Stomach (tissue), 9 donors: ENCODE measurements around the gene MBNL3. TPM values are rescaled to one million over a fixed set of nuclear protein-coding genes. Genes with fewer than 3 reads are reported as not detected.

Experiments used
- DNase-seq, 2 donors: peaks; one replicate each; pipeline versions ENCODE4 v3.0.0 to v3.0.0-alpha.2; 2013 to 2019
- H3K27ac ChIP-seq, 5 donors: fragments of 200-600 bp in 4 of 5; sonication (generic) in 4 of 5; one replicate each; pipeline ENCODE4 v1.5.1; 2013 to 2019; ENCODE audit warnings: mild to moderate bottlenecking in 1 of 5, moderate library complexity in 1 of 5
- H3K27me3 ChIP-seq, 3 donors: fragments of 200-600 bp; sonication (generic); one replicate each; pipeline ENCODE4 v1.5.1; 2017 to 2019; ENCODE audit warnings: mixed run types in 1 of 3
- H3K36me3 ChIP-seq, 4 donors: fragments of 200-600 bp; sonication (generic); 1 replicate in 3 of 4; 2 replicates in 1 of 4; pipeline ENCODE4 v1.5.1; 2016 to 2019
- H3K4me1 ChIP-seq, 4 donors: fragments of 200-600 bp; sonication (generic); one replicate each; pipeline ENCODE4 v1.5.1; 2016 to 2019
- H3K4me3 ChIP-seq, 4 donors: fragments of 200-600 bp; sonication (generic) in 3 of 4; one replicate each; pipeline ENCODE4 v1.5.1; 2016 to 2019; ENCODE audit warnings: mild to moderate bottlenecking in 1 of 4
- H3K9me3 ChIP-seq, 4 donors: fragments of 200-600 bp; sonication (generic); one replicate each; pipeline ENCODE4 v1.5.1; 2016 to 2019
- EP300 ChIP-seq: sonication (generic); formaldehyde crosslinking; IDR thresholded peaks from one replicate; pipeline ENCODE4 v1.6.1; 2017; ENCODE audit warnings: antibody characterized with exemption
- POLR2A ChIP-seq, 4 donors: fragments of 450-650 bp; IDR thresholded peaks; one replicate each; pipeline ENCODE4 v1.6.1; 2016; ENCODE audit warnings: antibody characterized with exemption in 4 of 4, control low read depth in 2 of 4, mild to moderate bottlenecking in 1 of 4, moderate library complexity in 1 of 4
- POLR2AphosphoS5 ChIP-seq, 3 donors: sonication (generic); formaldehyde crosslinking; IDR thresholded peaks; one replicate each; pipeline ENCODE4 v1.6.1; 2016; ENCODE audit warnings: antibody characterized with exemption in 3 of 3
- WGBS, 5 donors: extraction: QIAGEN DNeasy Blood & Tissue Kit in 3 of 5; methylation state at CpG; one replicate each; pipeline versions ENCODE4 v1.1.5 to v1.1.7; 2013 to 2018; 5-methylcytosine and 5-hydroxymethylcytosine counted together
- intact Hi-C: fragments of 100-400 bp; cut with DNase I; formaldehyde crosslinking; loops from one replicate; pipeline ENCODE4 v1.15.1; 2023; ENCODE audit warnings: low total_unique reads
- polyA plus RNA-seq, 3 donors: library from polyadenylated mRNA; stranded (reverse); fragments of 200-250 nt; gene quantifications; one replicate each; pipeline ENCODE4 v1.2.3, GENCODE V29; 2013
- total RNA-seq, 5 donors: library from RNA; depleted of rRNA; stranded (reverse); fragments of >200 nt; gene quantifications; one replicate each; pipeline versions ENCODE4 v1.1.0 to v1.2.3, GENCODE V29; 2014 to 2016
- TF ChIP-seq, protein P1 (sequence below), 7 experiments: fragments of 450-650 bp in 4 of 7; fragments of 200-600 bp in 3 of 7; sonication (generic) in 3 of 7; IDR thresholded peaks; one replicate each; pipeline ENCODE4 v1.5.1; 2016 to 2019; ENCODE audit warnings: antibody characterized with exemption in 7 of 7, control low read depth in 2 of 7, mild to moderate bottlenecking in 1 of 7
- donor health status: healthy with polysubstance abuse.
- donor health status: Bipolar disorder and iron deficiency.
- donor health status: healthy.

The MBNL3 gene
- total and polyA plus RNA-seq, 8 donors, result 2.0 to 31.7 (median 6.7) TPM

DNA sequence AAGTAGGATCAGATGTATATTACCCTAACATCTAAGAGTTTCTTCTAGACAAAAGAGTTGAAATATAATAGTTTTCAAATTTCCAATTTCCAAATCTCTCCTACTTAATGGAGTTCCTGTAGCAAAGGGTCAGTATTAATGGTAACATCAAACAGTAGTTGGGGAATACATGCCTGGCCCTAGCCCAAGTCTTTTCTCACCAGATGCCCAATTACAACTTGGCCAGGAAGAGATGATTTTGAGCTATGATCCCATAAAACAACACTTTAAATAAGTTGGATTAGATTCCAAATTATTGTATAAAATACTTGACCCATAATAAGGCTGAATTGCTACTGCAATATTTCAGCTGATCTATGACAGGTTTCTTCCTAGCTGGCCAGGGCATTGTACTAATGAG is 59.9 kb downstream of the MBNL3 start:
- H3K4me3 ChIP-seq, result no peak overlapping the region
- no peak overlapping the region for H3K27ac ChIP-seq
- intact Hi-C loops, result no loop called here
- no peak for DNase-seq
- no peaks in the 10 kb centered on the region for H3K36me3 ChIP-seq
- H3K9me3 ChIP-seq, result no peaks in the 10 kb centered on the region
- no peaks in the 10 kb centered on the region for H3K27me3 ChIP-seq
- TF ChIP-seq POLR2A (IDR thresholded peaks at IDR 0.05), result no peak
- no peak for TF ChIP-seq POLR2AphosphoS5 (IDR thresholded peaks at IDR 0.05)
- TF ChIP-seq, protein P1, sequence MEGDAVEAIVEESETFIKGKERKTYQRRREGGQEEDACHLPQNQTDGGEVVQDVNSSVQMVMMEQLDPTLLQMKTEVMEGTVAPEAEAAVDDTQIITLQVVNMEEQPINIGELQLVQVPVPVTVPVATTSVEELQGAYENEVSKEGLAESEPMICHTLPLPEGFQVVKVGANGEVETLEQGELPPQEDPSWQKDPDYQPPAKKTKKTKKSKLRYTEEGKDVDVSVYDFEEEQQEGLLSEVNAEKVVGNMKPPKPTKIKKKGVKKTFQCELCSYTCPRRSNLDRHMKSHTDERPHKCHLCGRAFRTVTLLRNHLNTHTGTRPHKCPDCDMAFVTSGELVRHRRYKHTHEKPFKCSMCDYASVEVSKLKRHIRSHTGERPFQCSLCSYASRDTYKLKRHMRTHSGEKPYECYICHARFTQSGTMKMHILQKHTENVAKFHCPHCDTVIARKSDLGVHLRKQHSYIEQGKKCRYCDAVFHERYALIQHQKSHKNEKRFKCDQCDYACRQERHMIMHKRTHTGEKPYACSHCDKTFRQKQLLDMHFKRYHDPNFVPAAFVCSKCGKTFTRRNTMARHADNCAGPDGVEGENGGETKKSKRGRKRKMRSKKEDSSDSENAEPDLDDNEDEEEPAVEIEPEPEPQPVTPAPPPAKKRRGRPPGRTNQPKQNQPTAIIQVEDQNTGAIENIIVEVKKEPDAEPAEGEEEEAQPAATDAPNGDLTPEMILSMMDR (IDR thresholded peaks at IDR 0.05), result no peak
- TF ChIP-seq EP300, result no peak
- H3K4me1 ChIP-seq, result no peaks in the 10 kb centered on the region

DNA sequence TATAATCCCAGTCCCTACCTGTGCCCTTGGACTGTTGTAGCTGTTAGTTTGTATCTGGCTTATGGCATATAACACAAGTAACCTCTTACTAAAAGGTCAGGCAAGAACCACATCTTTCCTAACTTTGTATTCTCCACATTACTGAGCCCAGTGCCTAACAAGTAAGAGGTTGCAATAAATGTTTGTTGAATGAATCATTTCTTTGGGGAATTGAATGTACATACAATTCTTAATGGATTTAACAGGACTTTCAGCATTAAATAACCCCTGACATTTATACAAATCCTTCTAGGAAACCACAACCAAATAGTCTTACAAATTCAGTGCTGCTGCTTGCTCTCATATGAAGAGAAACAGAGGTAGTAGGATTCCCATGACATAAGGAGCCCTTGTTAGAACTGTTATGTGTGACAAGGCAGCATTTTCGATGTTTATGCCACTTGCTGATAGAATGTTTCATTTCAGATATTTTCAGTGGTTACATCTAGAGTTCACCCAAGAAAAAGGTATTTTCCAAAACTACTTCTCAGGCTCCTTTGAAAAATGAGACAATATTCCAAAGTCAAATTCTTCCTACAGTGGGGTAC is 62.0 kb downstream of the MBNL3 start:
- TF ChIP-seq POLR2A (IDR thresholded peaks at IDR 0.05), result no peak
- no peak for TF ChIP-seq POLR2AphosphoS5 (IDR thresholded peaks at IDR 0.05)
- TF ChIP-seq EP300, result no peak
- TF ChIP-seq, protein P1 (IDR thresholded peaks at IDR 0.05), result no peak
- no peak for DNase-seq

DNA sequence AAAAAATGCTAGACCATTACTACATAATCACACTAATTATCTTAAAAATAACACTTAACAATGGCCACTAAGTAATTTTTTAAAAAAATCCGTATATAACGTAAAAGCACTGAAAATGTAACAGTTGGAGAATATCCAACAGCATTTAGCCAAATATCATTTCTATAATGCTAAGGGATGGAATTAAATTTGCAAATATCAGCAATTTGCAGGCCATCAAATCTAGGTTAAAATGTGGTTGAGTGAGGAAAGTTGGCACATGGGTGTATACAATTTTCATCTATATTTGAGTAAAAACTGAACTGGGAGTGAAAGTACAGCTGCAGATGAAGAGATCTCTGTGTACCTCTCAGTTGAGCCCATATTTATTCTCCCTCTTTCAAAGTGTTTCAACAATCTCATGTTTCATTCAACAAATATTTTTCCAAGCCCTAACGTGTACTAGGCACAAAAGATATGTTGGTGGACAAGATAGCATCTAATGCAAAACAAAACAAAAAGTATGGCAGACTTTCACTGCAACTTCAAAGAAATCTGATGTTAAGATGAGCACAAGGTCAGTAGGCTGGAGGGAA is 63.0 kb downstream of the MBNL3 start:
- Histone ChIP-seq H3K36me3 (no peaks in the 10 kb centered on the region), H3K27me3 (no peaks in the 10 kb centered on the region), H3K9me3 (no peaks in the 10 kb centered on the region), H3K27ac (no peak overlapping the region), H3K4me1 (no peaks in the 10 kb centered on the region), H3K4me3 (no peak overlapping the region)
- TF ChIP-seq POLR2A (IDR thresholded peaks at IDR 0.05) (no peak), POLR2AphosphoS5 (IDR thresholded peaks at IDR 0.05) (no peak), EP300 (no peak)
- TF ChIP-seq, protein P1 (IDR thresholded peaks at IDR 0.05), result no peak
- DNase-seq, result no peak
- 34 to 71% (median 67%) methylated on average over 3 of the region's 3 CpGs for WGBS, 5 donors
- intact Hi-C loops, result no loop called here

More for the DNA sequence above, 62.0 kb downstream of the MBNL3 start:
- no peak overlapping the region for H3K27ac ChIP-seq
- H3K27me3 ChIP-seq, result no peaks in the 10 kb centered on the region
- H3K4me3 ChIP-seq, result no peak overlapping the region
- intact Hi-C loops, result no loop called here
- H3K9me3 ChIP-seq, result no peaks in the 10 kb centered on the region
- H3K4me1 ChIP-seq, result no peaks in the 10 kb centered on the region
- H3K36me3 ChIP-seq, result no peaks in the 10 kb centered on the region
- 72 to 100% (median 84%) methylated on average over 1 of the region's 1 CpG for WGBS, 5 donors

DNA sequence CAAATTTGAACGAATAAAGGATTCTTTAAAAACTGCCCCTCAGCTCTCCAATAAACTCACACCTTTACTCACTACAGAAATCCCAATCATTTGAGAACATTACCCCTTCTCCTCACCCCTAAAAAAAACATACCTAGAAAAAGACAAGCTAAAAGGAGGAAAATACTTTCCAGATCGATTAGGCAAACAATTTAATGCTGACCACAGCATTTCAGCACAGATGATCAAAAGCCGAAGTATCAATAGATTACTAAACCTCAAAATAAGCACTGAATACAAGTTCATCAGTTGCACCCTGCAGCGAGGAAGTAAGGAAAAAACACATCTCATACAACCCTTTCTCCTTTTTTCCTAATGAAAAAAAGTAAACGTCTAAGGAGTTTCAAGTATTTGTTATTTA is 65.5 kb downstream of the MBNL3 start:
- 64 to 83% (median 70%) methylated on average over 5 of the region's 5 CpGs for WGBS, 5 donors
- Histone ChIP-seq H3K27me3 (no peaks in the 10 kb centered on the region), H3K9me3 (no peaks in the 10 kb centered on the region), H3K4me1 (no peaks in the 10 kb centered on the region), H3K27ac (no peak overlapping the region), H3K36me3 (no peaks in the 10 kb centered on the region), H3K4me3 (no peak overlapping the region)
- TF ChIP-seq EP300 (no peak), POLR2AphosphoS5 (IDR thresholded peaks at IDR 0.05) (no peak), POLR2A (IDR thresholded peaks at IDR 0.05) (no peak)
- TF ChIP-seq, protein P1 (IDR thresholded peaks at IDR 0.05), result no peak
- no peak for DNase-seq
- intact Hi-C loops, result no loop called here
